ENCODE data around the gene PRKD1.

The PRKD1 gene

GRCh38 chr14:29536886-29537511 is 390.6 kb downstream of the PRKD1 start:
- no peak overlapping the region for H3K4me3 ChIP-seq (ENCODE audit: low read length)
- no peak overlapping the region for H3K9ac ChIP-seq (ENCODE audit: low read length)
- H3K9me3 ChIP-seq (ENCODE audit: control insufficient read depth, low read length), result no peaks in the 10 kb centered on the region
- H3K4me1 ChIP-seq (ENCODE audit: control insufficient read depth, insufficient read depth, low read length), result no peaks in the 10 kb centered on the region
- H3K36me3 ChIP-seq (ENCODE audit: control insufficient read depth, insufficient read depth, low read length), result no peaks in the 10 kb centered on the region
- no peaks in the 10 kb centered on the region for H3K27me3 ChIP-seq (ENCODE audit: control insufficient read depth, insufficient read depth, low read length)

- Histone ChIP-seq H3K9ac (ENCODE audit: low read length) (no peak overlapping the region), H3K36me3 (ENCODE audit: control insufficient read depth, insufficient read depth, low read length) (no peaks in the 10 kb centered on the region), H3K9me3 (ENCODE audit: control insufficient read depth, low read length) (no peaks in the 10 kb centered on the region), H3K4me1 (ENCODE audit: control insufficient read depth, insufficient read depth, low read length) (no peaks in the 10 kb centered on the region), H3K27me3 (ENCODE audit: control insufficient read depth, insufficient read depth, low read length) (no peaks in the 10 kb centered on the region), H3K4me3 (ENCODE audit: low read length) (no peak overlapping the region)
These were observed 398.2 kb downstream of the PRKD1 start for GRCh38 chr14:29529418-29529817.

DNA sequence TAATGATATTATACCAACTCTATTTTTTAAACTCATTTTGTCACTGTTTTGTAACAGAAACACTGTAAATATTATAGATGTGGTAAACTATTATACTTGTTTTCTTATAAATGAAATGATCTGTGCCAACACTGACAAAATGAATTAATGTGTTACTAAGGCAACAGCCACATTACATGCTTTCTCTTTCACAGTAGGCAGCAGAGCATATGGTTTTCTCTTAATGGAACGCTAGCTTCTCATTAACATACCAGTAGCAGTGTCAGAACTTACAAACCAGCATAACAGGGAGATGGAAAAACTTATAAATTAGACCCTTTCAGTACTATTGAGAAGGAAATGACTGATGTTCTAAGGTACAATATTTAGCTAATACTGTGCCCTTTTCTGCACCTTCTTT is 398.8 kb downstream of the PRKD1 start:
- Histone ChIP-seq H3K9ac (ENCODE audit: low read length) (no peak overlapping the region), H3K36me3 (ENCODE audit: control insufficient read depth, insufficient read depth, low read length) (no peaks in the 10 kb centered on the region), H3K27me3 (ENCODE audit: control insufficient read depth, insufficient read depth, low read length) (no peaks in the 10 kb centered on the region), H3K4me1 (ENCODE audit: control insufficient read depth, insufficient read depth, low read length) (no peaks in the 10 kb centered on the region), H3K4me3 (ENCODE audit: low read length) (no peak overlapping the region), H3K9me3 (ENCODE audit: control insufficient read depth, low read length) (no peaks in the 10 kb centered on the region)

DNA sequence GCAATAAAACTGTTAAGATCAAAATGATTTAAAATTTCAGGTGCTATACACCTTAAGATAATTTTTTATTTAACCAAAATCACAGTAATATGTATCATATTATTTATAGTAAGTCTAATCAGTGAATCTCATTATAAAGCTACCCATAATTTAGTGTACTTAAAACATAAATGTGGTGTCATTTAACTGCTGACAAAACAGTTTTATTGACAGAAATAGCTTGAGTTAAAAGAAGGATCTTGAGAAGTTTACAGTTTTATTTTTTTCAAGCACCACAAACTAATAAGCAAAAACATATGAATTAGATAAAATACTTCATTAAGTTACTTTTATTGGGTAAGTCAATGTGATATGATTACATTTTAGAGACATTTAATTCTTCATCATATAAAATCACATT is 400.4 kb downstream of the PRKD1 start:
- Histone ChIP-seq H3K4me1 (ENCODE audit: control insufficient read depth, insufficient read depth, low read length) (no peaks in the 10 kb centered on the region), H3K9me3 (ENCODE audit: control insufficient read depth, low read length) (no peaks in the 10 kb centered on the region), H3K27me3 (ENCODE audit: control insufficient read depth, insufficient read depth, low read length) (no peaks in the 10 kb centered on the region), H3K36me3 (ENCODE audit: control insufficient read depth, insufficient read depth, low read length) (no peaks in the 10 kb centered on the region), H3K9ac (ENCODE audit: low read length) (no peak overlapping the region), H3K4me3 (ENCODE audit: low read length) (no peak overlapping the region)

All from mucosa of stomach (tissue), 1 donor.